HepG2 (cell line): ENCODE measurements around the gene LATS2. TPM values are rescaled to one million over a fixed set of nuclear protein-coding genes. Genes with fewer than 3 reads are reported as not detected.
A peak's percentile ranks its signal among the peaks of the same experiment; 100 is the strongest.

ENCODE experiments used
- ARID2 ChIP-seq: sonication (generic); formaldehyde crosslinking; IDR thresholded peaks from 2 replicates; pipeline ENCODE4 v1.8.1; 2022; ENCODE audit warnings: mild to moderate bottlenecking, missing genetic modification reagents, borderline replicate concordance
- CREM ChIP-seq, 2 experiments: sonication (generic) in 1 of 2; formaldehyde crosslinking in 1 of 2; IDR thresholded peaks; 2 replicates each; pipeline versions ENCODE4 v1.4.0 to v1.6.1; 2016 to 2020; ENCODE audit warnings: antibody characterized with exemption in 1 of 2, mild to moderate bottlenecking in 1 of 2, missing genetic modification reagents in 1 of 2
- HCFC1 ChIP-seq: fragments of 150-350 bp; IDR thresholded peaks from 2 replicates; pipeline ENCODE4 v1.6.1; 2014; ENCODE audit warnings: low read depth, low read length
- NCOA2 ChIP-seq: sonication (generic); formaldehyde crosslinking; IDR thresholded peaks from 2 replicates; pipeline ENCODE4 v1.8.0; 2022; ENCODE audit warnings: inconsistent platforms
- NR2F2 ChIP-seq: IDR thresholded peaks from 2 replicates; pipeline ENCODE4 v1.6.1; 2012; ENCODE audit warnings: low read depth, inconsistent platforms, borderline replicate concordance
- SSRP1 ChIP-seq: IDR thresholded peaks from 2 replicates; pipeline ENCODE4 v1.6.1; 2016; ENCODE audit warnings: control low read depth
- TAF1 ChIP-seq: sonication (generic); formaldehyde crosslinking; IDR thresholded peaks from 2 replicates; pipeline ENCODE4 v1.4.0; 2020; ENCODE audit warnings: missing genetic modification reagents
- ZNF232 ChIP-seq: sonication (generic); formaldehyde crosslinking; IDR thresholded peaks from 2 replicates; pipeline ENCODE4 v1.4.0; 2020; ENCODE audit warnings: missing genetic modification reagents, borderline replicate concordance
- ZNF234 ChIP-seq: sonication (generic); formaldehyde crosslinking; conservative IDR thresholded peaks from 2 replicates; pipeline ENCODE4 v1.5.1; 2020; ENCODE audit warnings: mild to moderate bottlenecking, missing genetic modification reagents
- ZNF468 ChIP-seq: sonication (generic); formaldehyde crosslinking; IDR thresholded peaks from 2 replicates; pipeline ENCODE4 v1.8.0; 2022; ENCODE audit warnings: mild to moderate bottlenecking, moderate library complexity, missing genetic modification reagents
- ZNF569 ChIP-seq: sonication (generic); formaldehyde crosslinking; IDR thresholded peaks from 2 replicates; pipeline ENCODE4 v1.5.0; 2020; ENCODE audit warnings: mild to moderate bottlenecking, missing genetic modification reagents, moderate library complexity, borderline replicate concordance
- ZNF660 ChIP-seq: sonication (generic); formaldehyde crosslinking; IDR thresholded peaks from 2 replicates; pipeline ENCODE4 v1.5.1; 2020; ENCODE audit warnings: mild to moderate bottlenecking, low read depth, missing genetic modification reagents, borderline replicate concordance
- ZNF7 ChIP-seq: IDR thresholded peaks from 2 replicates; pipeline ENCODE4 v1.6.1; 2016; ENCODE audit warnings: missing biosample characterization, missing genetic modification reagents
- ZNF773 ChIP-seq: sonication (generic); formaldehyde crosslinking; IDR thresholded peaks from 2 replicates; pipeline ENCODE4 v1.4.0; 2020; ENCODE audit warnings: missing genetic modification reagents, borderline replicate concordance
- polyA plus RNA-seq, 8 experiments: library from polyadenylated mRNA; depleted of rRNA in 3 of 8; stranded (reverse) in 7 of 8; unstranded in 1 of 8; fragments of >200 nt; fragmentation: Illumina TruSeq in 4 of 8; extraction: Trizol in 4 of 8; gene quantifications; 2 replicates each; pipeline versions ENCODE4 v1.2.1 to v1.2.3, GENCODE V29; 2011 to 2016; ENCODE audit warnings: low read depth in 4 of 8, missing spikeins in 1 of 8, mixed read lengths in 1 of 8; ENCODE audit not compliant: insufficient read depth in 1 of 8
- total RNA-seq, 5 experiments: library from RNA; depleted of rRNA; stranded (reverse); fragments of >200 nt; fragmentation: Illumina TruSeq; extraction: Trizol; gene quantifications; 2 replicates each; pipeline ENCODE4 v1.2.3, GENCODE V29; 2016; ENCODE audit warnings: low read depth in 1 of 5
- TF ChIP-seq, protein P1 (sequence below), 2 experiments: fragments of 450-650 bp in 1 of 2; sonication (generic) in 1 of 2; formaldehyde crosslinking in 1 of 2; IDR thresholded peaks; 2 replicates each; pipeline versions ENCODE4 v1.6.1 to v1.8.0; 2016 to 2022; ENCODE audit warnings: antibody characterized with exemption in 1 of 2, mild to moderate bottlenecking in 1 of 2, missing genetic modification reagents in 1 of 2
- TF ChIP-seq, protein P2 (sequence below): IDR thresholded peaks from 2 replicates; pipeline ENCODE4 v1.4.0; 2020; ENCODE audit warnings: mild to moderate bottlenecking, missing genetic modification reagents

The LATS2 gene
- total and polyA plus RNA-seq, 2 of the 13 experiments (the other 11 are each of a cell fraction or from before 2014, with no cell fraction given), result 7.3 to 8.5 TPM

DNA sequence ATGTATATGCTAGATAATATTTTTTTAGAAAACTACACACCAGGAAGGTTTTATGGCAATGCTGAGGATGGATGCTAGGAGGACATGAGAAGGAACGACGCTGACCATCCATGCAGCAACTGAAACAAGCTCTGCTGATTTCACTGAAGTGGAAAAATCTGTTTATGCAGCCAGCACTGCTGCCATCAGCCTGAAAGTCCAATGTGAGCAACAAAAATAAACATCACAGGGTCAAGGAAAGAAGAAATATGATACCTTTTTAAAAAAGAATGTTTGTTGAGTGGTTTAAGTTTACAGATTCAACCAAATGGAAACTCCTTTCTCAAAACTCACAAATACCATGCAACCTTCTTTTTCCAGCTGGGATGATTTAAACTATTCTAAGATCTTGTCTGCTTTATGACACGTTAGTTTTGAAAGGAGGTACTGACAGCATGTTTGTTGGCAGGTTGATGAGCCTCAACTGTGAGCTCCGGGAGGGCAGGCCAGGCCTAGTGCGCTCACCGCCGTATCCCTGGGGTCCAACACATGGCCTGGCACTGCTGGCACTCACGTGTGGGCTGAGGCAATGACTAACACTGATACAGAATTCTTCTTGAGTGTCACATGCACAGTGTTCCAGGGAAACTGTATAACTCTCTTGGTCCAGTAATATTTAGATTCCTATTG lies 46.8 kb downstream of the LATS2 start (continued):
- TF ChIP-seq, protein P1, sequence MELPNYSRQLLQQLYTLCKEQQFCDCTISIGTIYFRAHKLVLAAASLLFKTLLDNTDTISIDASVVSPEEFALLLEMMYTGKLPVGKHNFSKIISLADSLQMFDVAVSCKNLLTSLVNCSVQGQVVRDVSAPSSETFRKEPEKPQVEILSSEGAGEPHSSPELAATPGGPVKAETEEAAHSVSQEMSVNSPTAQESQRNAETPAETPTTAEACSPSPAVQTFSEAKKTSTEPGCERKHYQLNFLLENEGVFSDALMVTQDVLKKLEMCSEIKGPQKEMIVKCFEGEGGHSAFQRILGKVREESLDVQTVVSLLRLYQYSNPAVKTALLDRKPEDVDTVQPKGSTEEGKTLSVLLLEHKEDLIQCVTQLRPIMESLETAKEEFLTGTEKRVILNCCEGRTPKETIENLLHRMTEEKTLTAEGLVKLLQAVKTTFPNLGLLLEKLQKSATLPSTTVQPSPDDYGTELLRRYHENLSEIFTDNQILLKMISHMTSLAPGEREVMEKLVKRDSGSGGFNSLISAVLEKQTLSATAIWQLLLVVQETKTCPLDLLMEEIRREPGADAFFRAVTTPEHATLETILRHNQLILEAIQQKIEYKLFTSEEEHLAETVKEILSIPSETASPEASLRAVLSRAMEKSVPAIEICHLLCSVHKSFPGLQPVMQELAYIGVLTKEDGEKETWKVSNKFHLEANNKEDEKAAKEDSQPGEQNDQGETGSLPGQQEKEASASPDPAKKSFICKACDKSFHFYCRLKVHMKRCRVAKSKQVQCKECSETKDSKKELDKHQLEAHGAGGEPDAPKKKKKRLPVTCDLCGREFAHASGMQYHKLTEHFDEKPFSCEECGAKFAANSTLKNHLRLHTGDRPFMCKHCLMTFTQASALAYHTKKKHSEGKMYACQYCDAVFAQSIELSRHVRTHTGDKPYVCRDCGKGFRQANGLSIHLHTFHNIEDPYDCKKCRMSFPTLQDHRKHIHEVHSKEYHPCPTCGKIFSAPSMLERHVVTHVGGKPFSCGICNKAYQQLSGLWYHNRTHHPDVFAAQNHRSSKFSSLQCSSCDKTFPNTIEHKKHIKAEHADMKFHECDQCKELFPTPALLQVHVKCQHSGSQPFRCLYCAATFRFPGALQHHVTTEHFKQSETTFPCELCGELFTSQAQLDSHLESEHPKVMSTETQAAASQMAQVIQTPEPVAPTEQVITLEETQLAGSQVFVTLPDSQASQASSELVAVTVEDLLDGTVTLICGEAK (IDR thresholded peaks at IDR 0.05), result no peak
- TF ChIP-seq, protein P1 (CRISPR knock-in tag; IDR thresholded peaks at IDR 0.05), result peak; percentile 56; the same call in 1 of the 2 replicates
- TF ChIP-seq NR2F2 (peak; percentile 71; the same call in 1 of the 2 replicates), ZNF234 (CRISPR knock-in tag) (no peak), ZNF660 (CRISPR knock-in tag) (no peak), CREM (IDR thresholded peaks at IDR 0.05) (peak; percentile 42; the same call in 1 of the 2 replicates), CREM (CRISPR knock-in tag; IDR thresholded peaks at IDR 0.05) (no peak), ZNF569 (no peak), NCOA2 (CRISPR knock-in tag) (peak; percentile 75), SSRP1 (CRISPR knock-in tag) (no peak), ZNF232 (no peak), ZNF7 (no peak), ARID2 (CRISPR knock-in tag) (no peak), HCFC1 (no peak), ZNF773 (CRISPR knock-in tag) (no peak), ZNF468 (no peak), TAF1 (CRISPR knock-in tag) (no peak)
- TF ChIP-seq, protein P2, sequence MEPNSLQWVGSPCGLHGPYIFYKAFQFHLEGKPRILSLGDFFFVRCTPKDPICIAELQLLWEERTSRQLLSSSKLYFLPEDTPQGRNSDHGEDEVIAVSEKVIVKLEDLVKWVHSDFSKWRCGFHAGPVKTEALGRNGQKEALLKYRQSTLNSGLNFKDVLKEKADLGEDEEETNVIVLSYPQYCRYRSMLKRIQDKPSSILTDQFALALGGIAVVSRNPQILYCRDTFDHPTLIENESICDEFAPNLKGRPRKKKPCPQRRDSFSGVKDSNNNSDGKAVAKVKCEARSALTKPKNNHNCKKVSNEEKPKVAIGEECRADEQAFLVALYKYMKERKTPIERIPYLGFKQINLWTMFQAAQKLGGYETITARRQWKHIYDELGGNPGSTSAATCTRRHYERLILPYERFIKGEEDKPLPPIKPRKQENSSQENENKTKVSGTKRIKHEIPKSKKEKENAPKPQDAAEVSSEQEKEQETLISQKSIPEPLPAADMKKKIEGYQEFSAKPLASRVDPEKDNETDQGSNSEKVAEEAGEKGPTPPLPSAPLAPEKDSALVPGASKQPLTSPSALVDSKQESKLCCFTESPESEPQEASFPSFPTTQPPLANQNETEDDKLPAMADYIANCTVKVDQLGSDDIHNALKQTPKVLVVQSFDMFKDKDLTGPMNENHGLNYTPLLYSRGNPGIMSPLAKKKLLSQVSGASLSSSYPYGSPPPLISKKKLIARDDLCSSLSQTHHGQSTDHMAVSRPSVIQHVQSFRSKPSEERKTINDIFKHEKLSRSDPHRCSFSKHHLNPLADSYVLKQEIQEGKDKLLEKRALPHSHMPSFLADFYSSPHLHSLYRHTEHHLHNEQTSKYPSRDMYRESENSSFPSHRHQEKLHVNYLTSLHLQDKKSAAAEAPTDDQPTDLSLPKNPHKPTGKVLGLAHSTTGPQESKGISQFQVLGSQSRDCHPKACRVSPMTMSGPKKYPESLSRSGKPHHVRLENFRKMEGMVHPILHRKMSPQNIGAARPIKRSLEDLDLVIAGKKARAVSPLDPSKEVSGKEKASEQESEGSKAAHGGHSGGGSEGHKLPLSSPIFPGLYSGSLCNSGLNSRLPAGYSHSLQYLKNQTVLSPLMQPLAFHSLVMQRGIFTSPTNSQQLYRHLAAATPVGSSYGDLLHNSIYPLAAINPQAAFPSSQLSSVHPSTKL, result peak; percentile 71
